Brain microvascular endothelial cell (primary cell): ENCODE measurements around the gene SLC35D3.
A peak's percentile ranks its signal among the peaks of the same experiment; 100 is the strongest.
"Not testable (repeated sequence)": the region's sequence is repeated elsewhere in the genome, so short reads cannot be mapped to it uniquely, and the experiment has no call there.

Experiments
- DNase-seq: peaks from one replicate; pipeline ENCODE4 v3.0.0-alpha.2; 2020
- H3K27ac ChIP-seq: fragments of 250-450 bp; sonication (Bioruptor Pico); 2 replicates; pipeline ENCODE4 v1.5.1; 2020; ENCODE audit warnings: mild to moderate bottlenecking, moderate library complexity
- H3K27me3 ChIP-seq: fragments of 250-450 bp; sonication (Bioruptor Pico); replicated peaks from 2 replicates; pipeline ENCODE4 v1.5.1; 2020; ENCODE audit warnings: mild to moderate bottlenecking
- H3K36me3 ChIP-seq: fragments of 250-450 bp; sonication (Bioruptor Pico); replicated peaks from 2 replicates; pipeline ENCODE4 v1.5.1; 2020; ENCODE audit warnings: mild to moderate bottlenecking
- H3K4me3 ChIP-seq: 2 replicates; pipeline ENCODE4 v1.5.1; 2011; ENCODE audit warnings: low read depth, mild to moderate bottlenecking, control low read depth, low read length, moderate library complexity
- in situ Hi-C: cut with HindIII; loops from 2 replicates; pipeline ENCODE4 v1.10.0; 2017; ENCODE audit warnings: low sequenced_read_pairs, low pct_ligation_motif_present
- TF ChIP-seq, protein P1 (sequence below): IDR thresholded peaks from 2 replicates; pipeline ENCODE4 v1.5.1; 2011; ENCODE audit warnings: low read depth, mild to moderate bottlenecking, moderate library complexity, low read length, control low read depth, inconsistent platforms; ENCODE audit errors: missing control alignments

Gene SLC35D3, protein sequence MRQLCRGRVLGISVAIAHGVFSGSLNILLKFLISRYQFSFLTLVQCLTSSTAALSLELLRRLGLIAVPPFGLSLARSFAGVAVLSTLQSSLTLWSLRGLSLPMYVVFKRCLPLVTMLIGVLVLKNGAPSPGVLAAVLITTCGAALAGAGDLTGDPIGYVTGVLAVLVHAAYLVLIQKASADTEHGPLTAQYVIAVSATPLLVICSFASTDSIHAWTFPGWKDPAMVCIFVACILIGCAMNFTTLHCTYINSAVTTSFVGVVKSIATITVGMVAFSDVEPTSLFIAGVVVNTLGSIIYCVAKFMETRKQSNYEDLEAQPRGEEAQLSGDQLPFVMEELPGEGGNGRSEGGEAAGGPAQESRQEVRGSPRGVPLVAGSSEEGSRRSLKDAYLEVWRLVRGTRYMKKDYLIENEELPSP

DNA sequence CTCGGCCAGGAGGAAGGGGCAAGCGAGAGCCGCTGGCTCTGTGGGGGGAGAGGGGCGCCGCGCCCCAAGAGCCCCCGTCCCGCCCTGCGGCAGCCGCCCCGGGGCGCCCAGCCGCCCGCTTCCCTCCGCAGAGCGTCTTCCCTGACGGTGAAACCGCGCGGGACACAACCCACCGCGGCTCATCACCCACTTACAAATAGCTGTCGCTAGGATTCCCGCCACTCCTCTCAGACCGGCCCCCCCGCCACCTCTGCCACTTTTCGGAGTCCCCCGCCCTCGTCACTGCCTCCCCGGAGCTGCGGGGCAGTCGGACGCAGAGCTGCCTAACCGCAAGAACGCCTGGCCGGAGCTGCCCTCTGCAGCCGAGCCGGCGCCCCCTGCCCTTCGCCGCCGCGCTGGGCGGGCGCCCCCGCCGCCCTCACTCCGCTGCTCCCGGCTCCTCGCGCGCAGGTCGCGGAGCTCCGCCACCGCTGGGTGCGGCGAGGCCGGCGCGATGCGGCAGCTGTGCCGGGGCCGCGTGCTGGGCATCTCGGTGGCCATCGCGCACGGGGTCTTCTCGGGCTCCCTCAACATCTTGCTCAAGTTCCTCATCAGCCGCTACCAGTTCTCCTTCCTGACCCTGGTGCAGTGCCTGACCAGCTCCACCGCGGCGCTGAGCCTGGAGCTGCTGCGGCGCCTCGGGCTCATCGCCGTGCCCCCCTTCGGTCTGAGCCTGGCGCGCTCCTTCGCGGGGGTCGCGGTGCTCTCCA lies at the start of gene SLC35D3:
TSS of gene SLC35D3 (plus strand) at position 366 of the 749 bp plus-strand sequence. CDS start at position 494, 128 bp downstream.
- TF ChIP-seq, protein P1, sequence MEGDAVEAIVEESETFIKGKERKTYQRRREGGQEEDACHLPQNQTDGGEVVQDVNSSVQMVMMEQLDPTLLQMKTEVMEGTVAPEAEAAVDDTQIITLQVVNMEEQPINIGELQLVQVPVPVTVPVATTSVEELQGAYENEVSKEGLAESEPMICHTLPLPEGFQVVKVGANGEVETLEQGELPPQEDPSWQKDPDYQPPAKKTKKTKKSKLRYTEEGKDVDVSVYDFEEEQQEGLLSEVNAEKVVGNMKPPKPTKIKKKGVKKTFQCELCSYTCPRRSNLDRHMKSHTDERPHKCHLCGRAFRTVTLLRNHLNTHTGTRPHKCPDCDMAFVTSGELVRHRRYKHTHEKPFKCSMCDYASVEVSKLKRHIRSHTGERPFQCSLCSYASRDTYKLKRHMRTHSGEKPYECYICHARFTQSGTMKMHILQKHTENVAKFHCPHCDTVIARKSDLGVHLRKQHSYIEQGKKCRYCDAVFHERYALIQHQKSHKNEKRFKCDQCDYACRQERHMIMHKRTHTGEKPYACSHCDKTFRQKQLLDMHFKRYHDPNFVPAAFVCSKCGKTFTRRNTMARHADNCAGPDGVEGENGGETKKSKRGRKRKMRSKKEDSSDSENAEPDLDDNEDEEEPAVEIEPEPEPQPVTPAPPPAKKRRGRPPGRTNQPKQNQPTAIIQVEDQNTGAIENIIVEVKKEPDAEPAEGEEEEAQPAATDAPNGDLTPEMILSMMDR, result no peak
- no peaks in the 10 kb centered on the region for H3K36me3 ChIP-seq
- DNase-seq, result no peak
- in situ Hi-C loops, result no loop called here
- no peak within 1 kb of the TSS for H3K27ac ChIP-seq
- peaks cover 36% of the 10 kb centered on the region for H3K27me3 ChIP-seq
- peak within 1 kb of the TSS; percentile 52 for H3K4me3 ChIP-seq

DNA sequence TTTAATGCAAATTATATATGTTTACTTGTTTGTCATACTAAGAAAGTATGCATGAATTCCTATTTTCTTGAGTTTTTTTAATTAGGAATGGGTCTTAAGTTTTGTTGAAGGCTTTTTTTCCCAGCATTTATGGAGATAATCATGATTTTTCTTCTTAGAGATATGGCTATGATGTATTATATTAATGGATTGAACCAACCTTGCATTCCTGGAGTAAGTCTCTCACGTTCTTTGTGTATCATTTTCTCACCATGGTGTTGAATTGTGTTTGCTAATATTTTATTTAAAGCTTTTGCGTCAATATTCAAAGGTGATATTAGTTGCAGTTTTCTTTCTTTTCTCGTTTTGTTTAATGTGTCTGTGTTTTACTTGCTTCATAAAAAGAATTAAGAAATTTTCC lies 48.4 kb upstream of the SLC35D3 start:
- no peak for DNase-seq
- Histone ChIP-seq H3K27me3 (no peaks in the 10 kb centered on the region), H3K27ac (no peak overlapping the region), H3K36me3 (no peaks in the 10 kb centered on the region), H3K4me3 (no peak overlapping the region)
- TF ChIP-seq, protein P1, result no peak
- in situ Hi-C loops, result no loop called here

DNA sequence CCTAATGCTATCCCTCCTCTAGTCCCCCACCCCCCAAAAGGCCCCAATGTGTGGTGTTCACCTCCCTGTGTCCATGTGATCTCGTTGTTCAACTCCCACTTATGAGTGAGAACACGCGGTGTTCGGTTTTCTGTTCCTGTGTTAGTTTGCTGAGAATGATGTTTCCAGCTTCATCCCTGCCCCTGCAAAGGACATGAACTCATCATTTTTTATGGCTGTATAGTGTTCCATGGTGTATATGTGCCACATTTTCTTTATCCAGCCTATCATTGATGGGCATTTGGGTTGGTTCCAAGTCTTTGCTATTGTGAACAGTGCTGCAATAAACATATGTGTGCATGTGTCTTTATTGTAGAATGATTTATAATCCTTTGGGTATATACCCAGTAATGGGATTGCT lies 45.6 kb upstream of the SLC35D3 start:
- H3K4me3 ChIP-seq, H3K27me3 ChIP-seq, in situ Hi-C loops, H3K27ac ChIP-seq, DNase-seq, H3K36me3 ChIP-seq: not testable (repeated sequence)

DNA sequence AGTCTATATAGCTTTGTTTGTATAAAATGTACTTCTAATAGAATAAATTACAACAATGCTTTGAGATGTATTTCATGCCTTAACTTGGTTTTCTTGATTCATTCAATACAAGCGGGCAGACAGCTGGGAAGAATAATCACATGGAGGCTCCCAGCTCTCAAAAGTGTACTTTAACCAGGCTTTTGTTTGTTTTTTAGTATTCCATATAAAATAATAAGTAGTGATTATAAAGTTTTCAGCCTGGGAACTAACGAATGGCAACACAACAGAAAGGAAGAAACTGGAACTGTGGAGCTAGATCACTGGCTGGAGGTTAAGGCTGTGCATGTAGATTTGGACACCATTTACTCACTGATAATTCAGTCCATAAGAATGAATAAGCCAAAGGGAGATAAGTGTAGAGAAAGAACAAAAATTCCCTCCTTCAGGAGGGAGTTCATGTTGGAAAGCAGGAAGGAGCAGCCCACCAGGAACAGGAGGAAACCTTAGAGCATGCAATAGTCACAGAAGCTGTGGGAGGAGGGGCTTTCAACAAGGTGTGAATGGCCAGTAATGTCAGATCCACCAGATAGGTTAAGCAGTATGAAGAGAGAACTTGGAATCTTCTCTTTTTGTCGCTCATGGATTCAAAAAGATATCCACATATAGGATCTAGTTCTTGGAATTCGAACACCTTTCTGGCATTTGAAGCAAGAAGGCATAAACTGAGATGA lies 41.2 kb upstream of the SLC35D3 start:
- in situ Hi-C loops, result no loop called here
- no peaks in the 10 kb centered on the region for H3K36me3 ChIP-seq

DNA sequence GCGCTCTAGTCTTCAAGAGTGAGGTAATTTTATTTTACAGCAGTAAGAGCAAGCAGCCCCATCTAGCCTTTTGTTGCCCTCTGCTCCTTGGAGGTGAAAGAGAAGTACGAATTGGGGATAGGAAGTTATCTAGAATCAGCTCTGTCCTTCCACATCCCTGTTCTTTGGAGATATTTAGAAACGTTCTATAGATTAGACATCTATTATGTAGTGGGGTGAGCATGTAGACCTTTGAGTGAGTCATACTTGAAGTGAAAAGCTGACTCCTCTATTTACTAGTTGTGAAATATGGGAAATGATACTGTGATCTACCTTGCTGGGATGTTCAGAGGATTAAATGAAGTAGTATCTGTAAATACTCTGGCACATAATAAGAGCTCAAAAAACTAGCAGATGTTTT lies 36.0 kb upstream of the SLC35D3 start:
- no peaks in the 10 kb centered on the region for H3K36me3 ChIP-seq
- no peak for DNase-seq
- in situ Hi-C loops, result no loop called here
- H3K27me3 ChIP-seq, result no peaks in the 10 kb centered on the region
- TF ChIP-seq, protein P1, result no peak
- H3K4me3 ChIP-seq, result no peak overlapping the region
- H3K27ac ChIP-seq, result no peak overlapping the region

More for the DNA sequence above, 41.2 kb upstream of the SLC35D3 start:
- TF ChIP-seq, protein P1, result no peak
- DNase-seq, result no peak
- Histone ChIP-seq H3K27ac (no peak overlapping the region), H3K4me3 (no peak overlapping the region), H3K27me3 (no peaks in the 10 kb centered on the region)

DNA sequence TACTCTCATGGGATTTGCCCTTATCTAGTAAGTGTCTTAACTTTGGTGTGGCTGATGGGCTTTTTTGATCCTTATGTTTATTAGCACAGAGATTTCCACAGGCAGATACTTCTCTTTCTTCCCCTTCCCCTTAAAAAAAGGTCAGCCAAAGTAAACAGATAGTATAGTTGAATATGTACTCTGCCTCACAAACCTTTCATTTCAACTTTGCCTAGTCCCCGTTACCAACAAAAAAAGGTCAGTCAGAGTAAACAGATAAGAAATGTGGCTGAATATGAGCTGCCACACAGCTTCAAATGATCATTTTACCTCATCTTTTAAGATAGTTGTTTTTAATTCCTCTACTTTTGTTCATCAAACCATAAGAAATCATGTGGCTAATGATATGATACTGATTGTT lies 34.1 kb upstream of the SLC35D3 start:
- no peaks in the 10 kb centered on the region for H3K27me3 ChIP-seq
- no peak overlapping the region for H3K4me3 ChIP-seq
- H3K27ac ChIP-seq, result no peak overlapping the region
- TF ChIP-seq, protein P1, result no peak
- in situ Hi-C loops, result no loop called here
- no peak for DNase-seq
- no peaks in the 10 kb centered on the region for H3K36me3 ChIP-seq
